HUES6 (cell line): ENCODE results near the gene TJAP1.

Experiments used
- H3K27ac ChIP-seq: 2 replicates; pipeline ENCODE4 v1.7.0; 2013; ENCODE audit warnings: low read depth, mild to moderate bottlenecking, low read length, inconsistent platforms
- H3K27me3 ChIP-seq: 2 replicates; pipeline ENCODE4 v1.6.1; 2013; ENCODE audit warnings: low read length; ENCODE audit not compliant: control insufficient read depth, insufficient read depth
- H3K36me3 ChIP-seq: 2 replicates; pipeline ENCODE4 v1.6.1; 2013; ENCODE audit warnings: low read length; ENCODE audit not compliant: control insufficient read depth, insufficient read depth
- H3K4me1 ChIP-seq: 2 replicates; pipeline ENCODE4 v1.6.1; 2013; ENCODE audit warnings: low read length; ENCODE audit not compliant: control insufficient read depth, insufficient read depth
- H3K4me3 ChIP-seq: 2 replicates; pipeline ENCODE4 v1.5.1; 2013; ENCODE audit warnings: low read depth, low read length
- H3K9ac ChIP-seq: one replicate; pipeline ENCODE4 v1.6.1; 2013; ENCODE audit warnings: mild to moderate bottlenecking, low read length
- H3K9me3 ChIP-seq: 2 replicates; pipeline ENCODE4 v1.6.1; 2013; ENCODE audit warnings: low read depth, low read length; ENCODE audit not compliant: control insufficient read depth, insufficient read depth

Gene TJAP1

GRCh38 chr6:43437700-43438099, 39.7 kb upstream of the TJAP1 start:
- H3K27me3 ChIP-seq, result no peaks in the 10 kb centered on the region
- H3K27ac ChIP-seq, result no peak overlapping the region

DNA sequence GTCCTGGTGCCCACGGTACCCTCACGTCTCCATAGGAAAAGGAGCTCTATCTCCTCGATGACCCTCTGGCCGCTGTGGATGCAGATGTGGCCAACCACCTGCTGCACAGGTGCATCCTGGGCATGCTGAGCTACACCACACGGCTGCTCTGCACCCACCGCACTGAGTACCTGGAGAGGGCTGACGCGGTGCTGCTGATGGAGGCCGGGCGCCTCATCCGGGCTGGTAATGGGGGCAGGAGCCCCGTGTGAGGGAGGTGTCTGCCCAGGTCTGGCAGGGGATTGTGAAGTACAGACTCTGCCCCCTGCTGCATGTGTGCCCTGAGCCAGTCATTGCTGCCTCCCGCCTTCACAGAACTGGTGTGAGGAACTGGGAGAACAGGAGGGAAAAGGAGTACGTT, 34.4 kb upstream of the TJAP1 start:
- H3K4me1 ChIP-seq, result no peaks in the 10 kb centered on the region
- no peak overlapping the region for H3K9ac ChIP-seq
- H3K9me3 ChIP-seq, result no peaks in the 10 kb centered on the region
- H3K4me3 ChIP-seq, result no peak overlapping the region
- no peak overlapping the region for H3K27ac ChIP-seq
- no peaks in the 10 kb centered on the region for H3K27me3 ChIP-seq
- peaks cover 68% of the 10 kb centered on the region for H3K36me3 ChIP-seq

More at GRCh38 chr6:43437700-43438099, 39.7 kb upstream of the TJAP1 start:
- no peak overlapping the region for H3K4me3 ChIP-seq
- H3K4me1 ChIP-seq, result no peaks in the 10 kb centered on the region
- no peaks in the 10 kb centered on the region for H3K9me3 ChIP-seq
- no peak overlapping the region for H3K9ac ChIP-seq
- H3K36me3 ChIP-seq, result peaks cover 38% of the 10 kb centered on the region

DNA sequence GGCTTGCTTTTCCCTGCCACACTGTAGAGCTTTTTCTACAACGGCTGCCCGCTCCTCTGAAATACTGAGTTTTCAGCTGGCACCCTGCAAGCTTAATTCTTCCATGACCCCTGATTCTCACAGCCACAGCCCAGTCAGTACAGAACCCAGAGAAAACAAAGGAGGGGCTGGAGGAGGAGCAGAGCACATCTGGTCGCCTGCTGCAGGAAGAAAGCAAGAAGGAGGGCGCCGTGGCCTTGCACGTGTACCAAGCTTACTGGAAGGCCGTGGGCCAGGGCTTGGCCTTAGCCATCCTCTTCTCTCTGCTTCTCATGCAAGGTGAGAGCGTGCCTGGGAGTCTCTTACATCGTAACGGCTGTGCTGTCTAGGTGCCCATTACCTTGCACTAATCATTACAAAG, 33.3 kb upstream of the TJAP1 start:
- peaks cover 69% of the 10 kb centered on the region for H3K36me3 ChIP-seq
- no peak overlapping the region; the same call in 1 of the 2 replicates for H3K27ac ChIP-seq
- no peak overlapping the region for H3K9ac ChIP-seq

DNA sequence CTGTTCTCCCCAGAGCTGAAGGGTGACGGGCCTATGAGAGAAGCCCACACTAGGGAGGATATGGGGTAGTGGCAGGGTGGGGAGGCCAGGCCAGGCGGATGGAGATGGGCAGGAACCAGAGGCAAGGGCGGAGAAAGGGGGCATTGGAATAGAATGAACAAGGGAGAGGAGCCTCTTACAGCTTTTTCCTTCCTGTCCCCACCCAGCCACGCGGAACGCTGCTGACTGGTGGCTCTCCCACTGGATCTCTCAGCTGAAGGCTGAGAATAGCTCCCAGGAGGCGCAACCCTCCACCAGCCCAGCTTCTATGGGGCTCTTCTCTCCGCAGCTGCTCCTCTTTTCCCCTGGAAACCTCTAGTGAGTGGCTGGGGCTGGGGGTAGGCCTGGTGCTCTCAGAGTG, 32.8 kb upstream of the TJAP1 start:
- Histone ChIP-seq H3K4me1 (no peaks in the 10 kb centered on the region), H3K36me3 (peaks cover 74% of the 10 kb centered on the region), H3K9ac (no peak overlapping the region), H3K4me3 (no peak overlapping the region), H3K27ac (no peak overlapping the region), H3K9me3 (no peaks in the 10 kb centered on the region), H3K27me3 (no peaks in the 10 kb centered on the region)

More for the DNA sequence above, 33.3 kb upstream of the TJAP1 start:
- Histone ChIP-seq H3K27me3 (no peaks in the 10 kb centered on the region), H3K4me1 (no peaks in the 10 kb centered on the region), H3K4me3 (no peak overlapping the region), H3K9me3 (no peaks in the 10 kb centered on the region)

GRCh38 chr6:43445576-43445975, 31.8 kb upstream of the TJAP1 start:
- no peaks in the 10 kb centered on the region for H3K9me3 ChIP-seq
- H3K27me3 ChIP-seq, result no peaks in the 10 kb centered on the region
- H3K4me1 ChIP-seq, result no peaks in the 10 kb centered on the region
- no peak overlapping the region for H3K9ac ChIP-seq
- peaks cover 80% of the 10 kb centered on the region for H3K36me3 ChIP-seq
- H3K27ac ChIP-seq, result no peak overlapping the region
- no peak overlapping the region for H3K4me3 ChIP-seq

GRCh38 chr6:43447604-43448003, 29.8 kb upstream of the TJAP1 start:
- H3K9me3 ChIP-seq, result no peaks in the 10 kb centered on the region
- H3K4me1 ChIP-seq, result no peaks in the 10 kb centered on the region
- H3K27ac ChIP-seq, result no peak overlapping the region
- no peak overlapping the region for H3K4me3 ChIP-seq
- H3K27me3 ChIP-seq, result no peaks in the 10 kb centered on the region
- H3K9ac ChIP-seq, result no peak overlapping the region
- peaks cover 85% of the 10 kb centered on the region for H3K36me3 ChIP-seq

GRCh38 chr6:43448916-43449315, 28.5 kb upstream of the TJAP1 start:
- Histone ChIP-seq H3K4me3 (no peak overlapping the region), H3K27ac (no peak overlapping the region), H3K9ac (no peak overlapping the region), H3K36me3 (peaks cover 72% of the 10 kb centered on the region), H3K27me3 (no peaks in the 10 kb centered on the region), H3K4me1 (no peaks in the 10 kb centered on the region), H3K9me3 (no peaks in the 10 kb centered on the region)

DNA sequence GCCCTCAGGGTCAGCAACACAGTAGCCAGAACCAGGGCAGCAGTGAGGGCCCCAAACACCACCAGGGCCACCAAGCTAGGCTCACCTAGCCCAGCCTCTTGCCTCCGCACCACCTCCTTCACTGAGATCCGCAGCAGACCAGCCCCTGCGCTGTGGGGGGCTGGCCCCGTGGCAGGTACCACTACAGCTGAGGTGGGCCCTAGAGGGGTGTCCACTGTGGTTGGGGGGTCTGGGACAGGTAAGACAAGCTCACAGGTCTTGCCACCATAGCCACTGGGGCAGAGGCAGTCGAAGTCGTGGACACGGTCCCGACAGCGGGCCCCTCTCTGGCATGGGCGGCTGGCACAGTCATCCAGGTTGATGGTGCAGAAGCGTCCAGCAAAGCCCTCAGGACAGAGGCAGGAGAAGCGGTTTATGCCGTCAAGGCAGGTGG, 26.7 kb upstream of the TJAP1 start:
- Histone ChIP-seq H3K36me3 (peaks cover 56% of the 10 kb centered on the region), H3K27ac (no peak overlapping the region)

DNA sequence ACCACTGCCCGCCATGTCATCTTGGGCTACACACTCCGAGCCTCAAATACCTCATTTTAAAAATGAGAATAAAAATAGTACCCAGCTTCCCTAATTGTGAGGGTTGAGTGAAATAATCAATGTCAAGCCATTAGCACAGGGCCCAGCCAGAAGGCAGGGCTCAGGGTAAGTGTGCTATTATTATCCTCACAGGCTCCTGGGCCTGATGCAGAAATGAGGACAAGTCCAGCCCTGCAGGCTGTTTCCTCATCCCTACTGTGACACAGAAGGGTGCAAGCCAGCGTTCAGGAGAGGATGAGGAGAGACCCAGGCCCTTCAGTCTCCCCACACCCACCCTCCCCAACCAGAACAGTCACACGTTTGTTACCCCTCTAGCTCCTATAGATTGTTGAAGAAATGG, 26.0 kb upstream of the TJAP1 start:
- Histone ChIP-seq H3K27ac (no peak overlapping the region), H3K36me3 (peaks cover 50% of the 10 kb centered on the region), H3K4me1 (peaks cover 4% of the 10 kb centered on the region), H3K9ac (no peak overlapping the region), H3K27me3 (peaks cover 17% of the 10 kb centered on the region), H3K4me3 (no peak overlapping the region), H3K9me3 (no peaks in the 10 kb centered on the region)

More for the DNA sequence above, 26.7 kb upstream of the TJAP1 start:
- H3K27me3 ChIP-seq, result peaks cover 11% of the 10 kb centered on the region
- H3K9ac ChIP-seq, result no peak overlapping the region
- H3K9me3 ChIP-seq, result no peaks in the 10 kb centered on the region
- H3K4me1 ChIP-seq, result no peaks in the 10 kb centered on the region
- H3K4me3 ChIP-seq, result no peak overlapping the region

DNA sequence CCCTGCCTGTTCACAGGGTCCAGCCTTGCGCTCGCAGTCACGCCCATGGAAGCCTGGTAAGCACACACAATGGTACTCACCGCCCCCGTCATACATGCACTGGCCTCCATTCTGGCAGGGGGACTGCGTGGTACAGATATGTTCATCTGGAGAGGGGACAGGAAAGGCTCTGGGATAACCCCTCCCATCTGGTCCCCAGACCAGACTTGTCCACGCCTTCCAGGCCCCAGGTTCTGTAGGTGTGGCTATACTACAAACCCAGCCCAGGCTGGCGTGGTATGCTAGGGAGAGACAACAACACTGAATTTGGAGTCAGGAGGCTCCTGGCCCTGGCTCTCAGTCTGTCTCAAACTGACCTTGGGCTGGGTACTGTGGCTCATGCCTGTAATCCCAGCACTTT, 25.4 kb upstream of the TJAP1 start:
- Histone ChIP-seq H3K9me3 (no peaks in the 10 kb centered on the region), H3K4me3 (no peak overlapping the region), H3K4me1 (peaks cover 4% of the 10 kb centered on the region), H3K27ac (no peak overlapping the region), H3K9ac (no peak overlapping the region), H3K27me3 (peaks cover 23% of the 10 kb centered on the region), H3K36me3 (peaks cover 49% of the 10 kb centered on the region)

DNA sequence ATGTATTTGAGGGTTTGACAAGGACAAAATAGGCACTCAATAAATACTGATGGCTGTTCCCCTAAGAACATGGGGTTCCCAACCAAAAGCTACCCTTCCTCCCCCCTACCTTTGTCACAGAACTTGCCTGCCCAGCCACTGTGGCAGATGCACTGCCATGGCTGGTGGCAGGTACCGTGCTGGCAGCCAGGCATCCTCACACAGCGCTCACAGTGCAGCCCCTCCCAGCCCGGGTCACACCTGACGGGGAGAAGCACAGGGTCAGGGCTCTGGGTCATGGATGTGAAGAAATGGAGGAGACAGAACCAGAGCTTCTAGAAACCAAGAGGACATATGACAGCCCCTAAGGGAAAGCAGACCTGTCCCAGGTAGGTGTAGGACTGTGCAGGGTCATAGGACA, 24.5 kb upstream of the TJAP1 start:
- Histone ChIP-seq H3K9ac (no peak overlapping the region), H3K9me3 (no peaks in the 10 kb centered on the region), H3K4me3 (no peak overlapping the region), H3K36me3 (peaks cover 39% of the 10 kb centered on the region), H3K4me1 (peaks cover 4% of the 10 kb centered on the region), H3K27me3 (peaks cover 25% of the 10 kb centered on the region), H3K27ac (no peak overlapping the region)

DNA sequence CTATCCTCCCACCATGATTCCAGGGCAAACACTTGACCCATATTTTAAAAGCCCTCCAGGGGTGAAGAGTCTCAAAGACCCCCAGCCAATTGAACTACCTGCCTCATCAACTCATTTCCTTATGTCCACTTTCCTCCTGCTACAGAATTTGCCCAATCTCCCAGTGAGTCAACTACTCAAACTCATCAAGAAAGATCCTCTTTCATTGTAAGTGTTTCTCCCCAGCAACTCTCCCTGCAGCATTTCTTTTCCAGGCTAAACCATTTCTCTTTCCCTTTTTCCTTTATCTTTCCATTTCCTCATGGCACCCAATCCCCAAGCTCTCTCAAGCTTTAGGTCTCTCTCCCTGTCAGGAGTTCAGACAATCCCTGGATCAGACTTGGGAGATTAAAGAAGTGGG, 23.5 kb upstream of the TJAP1 start:
- H3K4me1 ChIP-seq, result peaks cover 4% of the 10 kb centered on the region
- H3K4me3 ChIP-seq, result no peak overlapping the region
- peaks cover 25% of the 10 kb centered on the region for H3K27me3 ChIP-seq
- no peak overlapping the region for H3K27ac ChIP-seq
- no peaks in the 10 kb centered on the region for H3K9me3 ChIP-seq
- H3K36me3 ChIP-seq, result peaks cover 30% of the 10 kb centered on the region
- no peak overlapping the region for H3K9ac ChIP-seq
